A673 (cell line): Measurements from ENCODE around the gene SOCS7. TPM values are rescaled to one million over a fixed set of nuclear protein-coding genes. Genes with fewer than 3 reads are reported as not detected.

Experiments
- BruUV-seq: library from RNA; stranded (reverse); fragments of 400-500 nt; replicated peaks from 2 replicates; lab custom pipeline; 2021; lab: Mats Ljungman, UMichigan
- CTCF ChIA-PET: fragments of 300-600 bp; sonication (Branson Sonifier 250); formaldehyde crosslinking; loops from one replicate; lab custom pipeline; 2022; ENCODE audit warnings: antibody characterized with exemption; lab: Charles Lee
- POLR2A ChIA-PET: fragments of 300-600 bp; sonication (Branson Sonifier 250); formaldehyde crosslinking; loops from one replicate; lab custom pipeline; 2022; ENCODE audit warnings: antibody characterized with exemption; ENCODE audit not compliant: low non-redundant PET; lab: Charles Lee
- DNase-seq: peaks from one replicate; pipeline ENCODE4 v3.0.0-alpha.2; 2015; ENCODE audit warnings: low spot score
- H3K27ac ChIP-seq: fragments of 200-600 bp; sonication (generic); 2 replicates; pipeline ENCODE4 v1.5.1; 2016; ENCODE audit warnings: mixed run types, low read depth, mild to moderate bottlenecking, mixed read lengths, antibody characterized with exemption, low read length; ENCODE audit not compliant: poor library complexity, severe bottlenecking
- H3K27me3 ChIP-seq: fragments of 200-600 bp; sonication (generic); replicated peaks from 2 replicates; pipeline ENCODE4 v1.6.1; 2017; ENCODE audit warnings: mixed run types, low read depth, mild to moderate bottlenecking, mixed read lengths, antibody characterized with exemption, low read length; ENCODE audit not compliant: insufficient read depth, poor library complexity
- H3K36me3 ChIP-seq: fragments of 200-600 bp; sonication (generic); 2 replicates; pipeline ENCODE4 v1.6.1; 2016; ENCODE audit warnings: mixed run types, mild to moderate bottlenecking, mixed read lengths, antibody characterized with exemption, low read length; ENCODE audit not compliant: insufficient read depth, poor library complexity, severe bottlenecking
- H3K4me1 ChIP-seq: fragments of 200-600 bp; sonication (generic); 2 replicates; pipeline ENCODE4 v1.6.1; 2017; ENCODE audit warnings: mixed run types, mild to moderate bottlenecking, mixed read lengths, antibody characterized with exemption, low read length; ENCODE audit not compliant: insufficient read depth, poor library complexity, severe bottlenecking
- H3K4me3 ChIP-seq: fragments of 200-600 bp; sonication (generic); 2 replicates; pipeline ENCODE4 v1.5.1; 2016; ENCODE audit warnings: low read depth, mixed run types, mild to moderate bottlenecking, mixed read lengths, low read length; ENCODE audit not compliant: poor library complexity, severe bottlenecking
- H3K9me3 ChIP-seq: fragments of 200-600 bp; sonication (generic); 2 replicates; pipeline ENCODE4 v1.6.1; 2016; ENCODE audit warnings: mixed run types, low read depth, mild to moderate bottlenecking, mixed read lengths, antibody characterized with exemption, low read length; ENCODE audit not compliant: poor library complexity, severe bottlenecking
- EZH2 ChIP-seq: fragments of 200-600 bp; sonication (generic); IDR thresholded peaks from 2 replicates; pipeline ENCODE4 v1.6.1; 2017; ENCODE audit warnings: borderline replicate concordance, low read depth, mild to moderate bottlenecking, mixed read lengths, antibody characterized with exemption, low read length; ENCODE audit not compliant: poor library complexity, severe bottlenecking
- intact Hi-C: fragments of 100-400 bp; cut with micrococcal nuclease; formaldehyde crosslinking; loops from one replicate; pipeline ENCODE4 v1.10.0; 2022; ENCODE audit not compliant: unreplicated experiment
- total RNA-seq: library from RNA; stranded (reverse); gene quantifications from 2 replicates; pipeline ENCODE4 v1.2.3, GENCODE V29; 2021
- TF ChIP-seq, protein P1 (sequence below): fragments of 300-800, 200-600 bp; sonication (generic); conservative IDR thresholded peaks from 2 replicates; pipeline ENCODE4 v1.5.1; 2017; ENCODE audit warnings: low read depth, mild to moderate bottlenecking, antibody characterized with exemption, low read length, moderate library complexity, mixed read lengths

The SOCS7 gene
- total RNA-seq, 1 experiment from 2014 or later: 15.2 TPM

DNA sequence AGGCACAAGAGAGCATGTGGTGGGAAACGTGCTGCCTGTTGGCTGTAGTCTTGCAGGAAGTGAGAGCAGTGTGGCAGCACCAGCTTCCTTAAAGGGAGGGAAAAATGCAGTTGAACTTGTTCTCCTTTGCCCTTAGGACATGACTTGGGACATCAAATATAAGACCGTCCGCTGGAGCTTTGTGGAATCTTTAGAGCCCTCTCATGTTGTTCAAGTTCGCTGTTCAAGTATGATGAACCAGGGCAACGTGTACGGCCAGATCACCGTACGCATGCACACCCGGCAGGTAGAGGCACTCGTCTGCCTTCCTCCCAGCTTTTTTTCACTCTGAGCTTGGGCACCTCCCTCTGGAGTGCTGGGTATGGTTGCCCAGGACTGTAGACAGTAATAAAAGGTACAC is 31.2 kb upstream of the SOCS7 start:
- BruUV-seq: no TSS peak
- TF ChIP-seq, protein P1, sequence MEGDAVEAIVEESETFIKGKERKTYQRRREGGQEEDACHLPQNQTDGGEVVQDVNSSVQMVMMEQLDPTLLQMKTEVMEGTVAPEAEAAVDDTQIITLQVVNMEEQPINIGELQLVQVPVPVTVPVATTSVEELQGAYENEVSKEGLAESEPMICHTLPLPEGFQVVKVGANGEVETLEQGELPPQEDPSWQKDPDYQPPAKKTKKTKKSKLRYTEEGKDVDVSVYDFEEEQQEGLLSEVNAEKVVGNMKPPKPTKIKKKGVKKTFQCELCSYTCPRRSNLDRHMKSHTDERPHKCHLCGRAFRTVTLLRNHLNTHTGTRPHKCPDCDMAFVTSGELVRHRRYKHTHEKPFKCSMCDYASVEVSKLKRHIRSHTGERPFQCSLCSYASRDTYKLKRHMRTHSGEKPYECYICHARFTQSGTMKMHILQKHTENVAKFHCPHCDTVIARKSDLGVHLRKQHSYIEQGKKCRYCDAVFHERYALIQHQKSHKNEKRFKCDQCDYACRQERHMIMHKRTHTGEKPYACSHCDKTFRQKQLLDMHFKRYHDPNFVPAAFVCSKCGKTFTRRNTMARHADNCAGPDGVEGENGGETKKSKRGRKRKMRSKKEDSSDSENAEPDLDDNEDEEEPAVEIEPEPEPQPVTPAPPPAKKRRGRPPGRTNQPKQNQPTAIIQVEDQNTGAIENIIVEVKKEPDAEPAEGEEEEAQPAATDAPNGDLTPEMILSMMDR: no peak
- no peaks in the 10 kb centered on the region for H3K4me1 ChIP-seq
- no peak for DNase-seq
- intact Hi-C loops: no loop called here
- no peak overlapping the region for H3K27ac ChIP-seq
- POLR2A ChIA-PET: no interaction called here
- CTCF ChIA-PET: no interaction called here
- H3K27me3 ChIP-seq: no peaks in the 10 kb centered on the region
- H3K36me3 ChIP-seq: no peaks in the 10 kb centered on the region
- no peak overlapping the region for H3K4me3 ChIP-seq
- no peaks in the 10 kb centered on the region for H3K9me3 ChIP-seq

DNA sequence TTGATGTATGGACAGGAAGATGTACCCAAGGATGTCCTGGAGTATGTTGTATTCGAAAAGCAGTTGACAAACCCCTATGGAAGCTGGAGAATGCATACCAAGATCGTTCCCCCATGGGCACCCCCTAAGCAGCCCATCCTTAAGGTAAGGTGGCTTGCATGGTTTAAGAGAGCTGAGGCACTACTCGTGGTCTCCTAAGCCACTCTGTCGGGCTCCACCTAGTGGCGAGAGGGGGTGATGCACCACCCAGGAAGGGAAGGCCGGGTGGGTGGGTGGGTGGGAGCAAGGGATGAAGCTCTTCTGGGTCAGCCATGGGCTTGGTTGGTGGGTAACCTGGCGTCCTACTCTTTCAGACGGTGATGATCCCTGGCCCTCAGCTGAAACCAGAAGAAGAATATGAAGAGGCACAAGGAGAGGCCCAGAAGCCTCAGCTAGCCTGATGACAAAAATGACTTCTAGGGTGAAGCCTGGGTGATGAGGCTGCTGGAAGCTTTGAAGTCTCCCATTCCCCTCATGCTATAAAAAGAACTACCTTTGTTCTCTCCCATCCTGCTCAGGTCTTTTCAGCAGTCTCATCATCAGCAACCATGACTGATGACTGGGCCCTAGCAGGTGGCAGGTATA is 29.4 kb upstream of the SOCS7 start:
- intact Hi-C loops: no loop called here
- ChIA-PET POLR2A (no interaction called here), CTCF (interaction anchor here (1.0 kb wide), 1 partner anchor 27 kb away, joined by 5 read pairs; no protein-coding TSS in a partner anchor)
- peak; percentile 58 for DNase-seq
- Histone ChIP-seq H3K36me3 (no peaks in the 10 kb centered on the region), H3K27me3 (no peaks in the 10 kb centered on the region), H3K27ac (no peak overlapping the region), H3K9me3 (no peaks in the 10 kb centered on the region), H3K4me1 (no peaks in the 10 kb centered on the region), H3K4me3 (no peak overlapping the region)
- BruUV-seq: no TSS peak
- TF ChIP-seq, protein P1: peak; percentile 42
- TF ChIP-seq EZH2: no peak

DNA sequence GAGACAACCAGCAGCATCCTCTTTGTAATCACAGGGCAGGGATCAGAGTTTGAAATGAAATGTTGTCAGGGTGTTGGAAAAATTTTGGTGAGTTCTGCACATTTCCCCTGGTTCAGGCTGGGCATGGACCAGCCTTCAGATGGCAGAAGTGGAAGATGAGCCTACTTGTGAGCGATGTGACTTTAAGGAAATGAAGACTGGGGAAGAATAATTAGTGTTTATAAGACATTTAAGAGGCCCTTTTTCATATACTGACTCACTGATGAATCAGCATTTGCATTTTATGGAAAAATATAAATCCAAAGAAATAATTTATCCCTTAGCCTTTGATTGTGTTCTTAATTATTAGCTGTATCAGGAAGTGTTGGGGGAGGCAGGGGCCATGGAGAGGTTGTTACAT is 28.7 kb upstream of the SOCS7 start:
- no TSS peak for BruUV-seq
- no peaks in the 10 kb centered on the region for H3K36me3 ChIP-seq
- intact Hi-C loops: no loop called here
- DNase-seq: no peak
- ChIA-PET POLR2A (no interaction called here), CTCF (interaction anchor here (1.0 kb wide), 1 partner anchor 26 kb away, joined by 5 read pairs; no protein-coding TSS in a partner anchor)
- no peak overlapping the region for H3K27ac ChIP-seq
- TF ChIP-seq, protein P1: no peak
- no peak for TF ChIP-seq EZH2
- H3K4me1 ChIP-seq: no peaks in the 10 kb centered on the region
- no peaks in the 10 kb centered on the region for H3K27me3 ChIP-seq
- H3K9me3 ChIP-seq: no peaks in the 10 kb centered on the region
- no peak overlapping the region for H3K4me3 ChIP-seq
